CD14-positive monocyte (primary cell): ENCODE measurements around the gene OR2B6. TPM values are rescaled to one million over a fixed set of nuclear protein-coding genes. Genes with fewer than 3 reads are reported as not detected.
A peak's percentile ranks its signal among the peaks of the same experiment; 100 is the strongest.

ENCODE experiments used
- DNase-seq, 3 donors: peaks; one replicate each; pipeline ENCODE4 v3.0.0-alpha.2; 2011 to 2022
- H2AFZ ChIP-seq: 2 replicates; pipeline ENCODE4 v1.6.0; 2012; ENCODE audit warnings: mild to moderate bottlenecking, low read depth, low read length, inconsistent platforms; ENCODE audit not compliant: insufficient read depth, poor library complexity, severe bottlenecking
- H3K27ac ChIP-seq, 2 donors: 1 replicate in 1 of 2; 2 replicates in 1 of 2; pipeline ENCODE4 v1.5.1; 2012 to 2013; ENCODE audit warnings: low read length in 2 of 2, control low read depth in 1 of 2, inconsistent platforms in 1 of 2, low read depth in 1 of 2, mild to moderate bottlenecking in 1 of 2
- H3K27me3 ChIP-seq, 2 donors: one replicate each; pipeline versions ENCODE4 v1.6.0 to v1.6.1; 2011 to 2013; ENCODE audit warnings: low read length in 2 of 2; ENCODE audit not compliant: control insufficient read depth in 2 of 2, insufficient read depth in 2 of 2
- H3K36me3 ChIP-seq, 2 donors: replicated peaks in 1 of 2; 1 replicate in 1 of 2; 2 replicates in 1 of 2; pipeline versions ENCODE4 v1.5.1 to v1.6.1; 2012 to 2013; ENCODE audit warnings: low read length in 2 of 2, control low read depth in 1 of 2, inconsistent platforms in 1 of 2, mild to moderate bottlenecking in 1 of 2; ENCODE audit not compliant: insufficient read depth in 2 of 2, control insufficient read depth in 1 of 2
- H3K4me1 ChIP-seq, 2 donors: 1 replicate in 1 of 2; 2 replicates in 1 of 2; pipeline versions ENCODE4 v1.5.1 to v1.6.1; 2012 to 2013; ENCODE audit warnings: low read length in 2 of 2, control low read depth in 1 of 2, inconsistent platforms in 1 of 2, mild to moderate bottlenecking in 1 of 2, moderate library complexity in 1 of 2; ENCODE audit not compliant: insufficient read depth in 2 of 2, control insufficient read depth in 1 of 2
- H3K4me2 ChIP-seq: replicated peaks from 2 replicates; pipeline ENCODE3; 2012; ENCODE audit warnings: low read length, moderate library complexity, mild to moderate bottlenecking; ENCODE audit not compliant: poor library complexity, severe bottlenecking; ENCODE audit errors: extremely low read depth
- H3K4me3 ChIP-seq, 3 experiments: fragments of 200-600 bp in 1 of 3; sonication (generic) in 1 of 3; replicated peaks in 1 of 3; 1 replicate in 2 of 3; 2 replicates in 1 of 3; pipeline ENCODE4 v1.5.1; 2011 to 2013; ENCODE audit warnings: low read length in 3 of 3, mild to moderate bottlenecking in 3 of 3, control low read depth in 2 of 3, low read depth in 2 of 3, inconsistent platforms in 1 of 3, moderate library complexity in 1 of 3
- H3K79me2 ChIP-seq: 2 replicates; pipeline ENCODE4 v1.6.0; 2012; ENCODE audit warnings: mild to moderate bottlenecking, control low read depth, inconsistent platforms, low read length, moderate library complexity; ENCODE audit not compliant: insufficient read depth
- H3K9ac ChIP-seq: 2 replicates; pipeline ENCODE4 v1.6.0; 2017; ENCODE audit warnings: low read length, mild to moderate bottlenecking; ENCODE audit not compliant: insufficient read depth, poor library complexity, severe bottlenecking
- H3K9me3 ChIP-seq, 2 donors: replicated peaks in 1 of 2; 1 replicate in 1 of 2; 2 replicates in 1 of 2; pipeline versions ENCODE4 v1.5.1 to v1.6.1; 2012 to 2013; ENCODE audit warnings: low read length in 2 of 2, control low read depth in 1 of 2; ENCODE audit not compliant: control insufficient read depth in 1 of 2, insufficient read depth in 1 of 2
- H4K20me1 ChIP-seq: 2 replicates; pipeline ENCODE4 v1.6.0; 2012; ENCODE audit warnings: mild to moderate bottlenecking, low read length, control low read depth, moderate library complexity; ENCODE audit not compliant: insufficient read depth
- H3K27ac Mint-ChIP-seq, 7 donors: one replicate each; pipeline ENCODE4 v1.8.0; 2020; ENCODE audit warnings: mild to moderate bottlenecking in 7 of 7, mixed read lengths in 7 of 7, moderate library complexity in 6 of 7, inconsistent platforms in 2 of 7
- H3K27me3 Mint-ChIP-seq, 3 donors: one replicate each; pipeline ENCODE4 v1.8.0; 2021 to 2022; ENCODE audit warnings: low read depth in 3 of 3, mild to moderate bottlenecking in 3 of 3, mixed read lengths in 3 of 3, moderate library complexity in 3 of 3, inconsistent platforms in 1 of 3
- H3K36me3 Mint-ChIP-seq, 2 donors: one replicate each; pipeline ENCODE4 v1.8.0; 2020; ENCODE audit warnings: mixed read lengths in 2 of 2, inconsistent platforms in 1 of 2, mild to moderate bottlenecking in 1 of 2
- H3K4me1 Mint-ChIP-seq: one replicate; pipeline ENCODE4 v1.8.0; 2020; ENCODE audit warnings: mild to moderate bottlenecking, mixed read lengths
- H3K4me3 Mint-ChIP-seq, 2 donors: one replicate each; pipeline ENCODE4 v1.8.0; 2020; ENCODE audit warnings: mild to moderate bottlenecking in 2 of 2, mixed read lengths in 2 of 2, moderate library complexity in 1 of 2
- H3K9me3 Mint-ChIP-seq, 7 donors: one replicate each; pipeline ENCODE4 v1.8.0; 2020 to 2022; ENCODE audit warnings: mixed read lengths in 7 of 7, mild to moderate bottlenecking in 6 of 7, moderate library complexity in 6 of 7, inconsistent platforms in 2 of 7
- WGBS: methylation state at CpG from one replicate; pipeline ENCODE4 v1.1.5; 2013; ENCODE audit warnings: missing lambda C conversion rate; ENCODE audit not compliant: insufficient coverage; 5-methylcytosine and 5-hydroxymethylcytosine counted together
- intact Hi-C, 2 donors: fragments of 100-400 bp; cut with micrococcal nuclease; formaldehyde crosslinking; loops; one replicate each; pipeline versions ENCODE4 v1.15.0 to v1.15.1; 2023
- polyA plus RNA-seq, 3 donors: library from polyadenylated mRNA; depleted of rRNA in 1 of 3; unstranded in 2 of 3; stranded (reverse) in 1 of 3; fragments of 300-500 nt in 2 of 3; fragments of >200 nt in 1 of 3; fragmentation: Illumina TruSeq in 2 of 3; gene quantifications; 1 replicate in 2 of 3; 2 replicates in 1 of 3; pipeline ENCODE4 v1.2.3, GENCODE V29; 2012 to 2021
- TF ChIP-seq, protein P1 (sequence below): fragments of 200-600 bp; IDR thresholded peaks from one replicate; pipeline ENCODE4 v1.8.0; 2022; ENCODE audit warnings: antibody characterized with exemption, mild to moderate bottlenecking

OR2B6 gene
- polyA plus RNA-seq, 3 donors, result not detected

DNA sequence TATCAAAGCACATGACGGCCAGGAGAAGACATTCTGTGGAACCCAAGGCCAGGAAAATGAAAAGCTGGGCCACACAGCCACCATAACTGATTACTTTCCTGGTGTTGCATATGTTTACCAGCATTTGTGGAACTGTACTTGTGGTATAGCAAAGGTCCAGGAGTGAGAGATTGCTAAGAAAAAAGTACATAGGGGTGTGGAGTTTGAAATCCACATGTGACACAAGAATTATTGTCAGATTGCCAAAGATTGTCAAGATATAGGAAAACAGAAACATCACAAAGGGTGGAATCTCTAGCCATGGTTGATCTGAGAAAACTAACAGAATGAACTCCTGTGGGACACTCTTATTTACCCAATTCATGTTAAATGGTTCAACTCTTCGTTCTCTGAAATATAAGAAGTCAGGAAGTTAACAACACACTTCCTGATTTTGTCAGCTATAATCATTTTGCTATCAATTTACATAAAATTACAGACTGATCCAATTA lies 45.0 kb upstream of the OR2B6 start, which contains the start of gene OR2B2:
Gene OR2B2 (minus strand): TSS at position 441 of the 491 bp plus-strand sequence. CDS start 77 bp downstream, at position 364.
- Histone ChIP-seq H3K4me2 (no peak within 1 kb of the TSS), H3K79me2 (no peaks in the 10 kb centered on the region), H3K27me3 (no peaks in the 10 kb centered on the region), H3K4me1 (no peaks in the 10 kb centered on the region), H4K20me1 (no peaks in the 10 kb centered on the region), H3K27ac (no peak within 1 kb of the TSS), H3K9me3 (no peaks in the 10 kb centered on the region), H3K36me3 (no peaks in the 10 kb centered on the region), H2AFZ (peak within 1 kb of the TSS; percentile 21), H3K9ac (no peak within 1 kb of the TSS), H3K4me3 (no peak within 1 kb of the TSS)
- Mint-ChIP-seq H3K36me3 (no peaks in the 10 kb centered on the region), H3K9me3 (no peaks in the 10 kb centered on the region), H3K27ac (peak within 1 kb of the TSS in 1 of 7 donors; percentile 80), H3K27me3 (peaks cover 0 to 3% (median 0%) of the 10 kb centered on the region in 3 donors), H3K4me1 (peaks cover 7% of the 10 kb centered on the region), H3K4me3 (no peak within 1 kb of the TSS)
- intact Hi-C loops, result no loop called here
- TF ChIP-seq, protein P1, sequence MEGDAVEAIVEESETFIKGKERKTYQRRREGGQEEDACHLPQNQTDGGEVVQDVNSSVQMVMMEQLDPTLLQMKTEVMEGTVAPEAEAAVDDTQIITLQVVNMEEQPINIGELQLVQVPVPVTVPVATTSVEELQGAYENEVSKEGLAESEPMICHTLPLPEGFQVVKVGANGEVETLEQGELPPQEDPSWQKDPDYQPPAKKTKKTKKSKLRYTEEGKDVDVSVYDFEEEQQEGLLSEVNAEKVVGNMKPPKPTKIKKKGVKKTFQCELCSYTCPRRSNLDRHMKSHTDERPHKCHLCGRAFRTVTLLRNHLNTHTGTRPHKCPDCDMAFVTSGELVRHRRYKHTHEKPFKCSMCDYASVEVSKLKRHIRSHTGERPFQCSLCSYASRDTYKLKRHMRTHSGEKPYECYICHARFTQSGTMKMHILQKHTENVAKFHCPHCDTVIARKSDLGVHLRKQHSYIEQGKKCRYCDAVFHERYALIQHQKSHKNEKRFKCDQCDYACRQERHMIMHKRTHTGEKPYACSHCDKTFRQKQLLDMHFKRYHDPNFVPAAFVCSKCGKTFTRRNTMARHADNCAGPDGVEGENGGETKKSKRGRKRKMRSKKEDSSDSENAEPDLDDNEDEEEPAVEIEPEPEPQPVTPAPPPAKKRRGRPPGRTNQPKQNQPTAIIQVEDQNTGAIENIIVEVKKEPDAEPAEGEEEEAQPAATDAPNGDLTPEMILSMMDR, result no peak
- no CpG with 5 or more reads among the region's 2 CpGs for WGBS
- no peak for DNase-seq

DNA sequence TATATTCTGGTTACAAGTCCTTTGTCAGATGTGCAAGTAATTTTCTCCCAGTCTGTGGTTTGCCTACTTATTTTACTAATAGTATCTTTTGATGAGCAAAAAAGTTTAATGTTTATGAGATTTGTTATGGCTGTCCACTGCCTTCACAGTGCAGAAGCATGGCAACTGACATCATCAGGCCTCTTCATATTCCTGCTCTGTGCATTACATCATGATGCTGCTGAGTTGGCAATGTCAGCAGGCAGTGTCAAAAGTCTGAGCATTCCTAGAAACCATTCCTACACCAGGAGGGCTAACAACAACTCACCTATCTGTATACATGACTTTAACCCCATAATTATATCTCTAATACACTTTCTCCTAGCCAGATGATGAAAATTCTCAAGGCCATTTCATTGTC lies 34.1 kb upstream of the OR2B6 start:
- Histone ChIP-seq H3K9me3 (no peaks in the 10 kb centered on the region), H3K4me1 (no peaks in the 10 kb centered on the region), H3K36me3 (no peaks in the 10 kb centered on the region), H3K4me3 (no peak overlapping the region), H3K9ac (no peak overlapping the region), H3K27me3 (peaks cover 0 to 2% of the 10 kb centered on the region in 2 donors), H3K27ac (no peak overlapping the region), H3K79me2 (no peaks in the 10 kb centered on the region), H3K4me2 (no peak overlapping the region), H2AFZ (no peak overlapping the region), H4K20me1 (no peaks in the 10 kb centered on the region)
- no peaks in the 10 kb centered on the region for H3K36me3 Mint-ChIP-seq
- peaks cover 0 to 6% (median 1%) of the 10 kb centered on the region in 7 donors for H3K9me3 Mint-ChIP-seq
- TF ChIP-seq, protein P1, result no peak
- no peak overlapping the region for H3K27ac Mint-ChIP-seq
- no peaks in the 10 kb centered on the region for H3K4me1 Mint-ChIP-seq
- DNase-seq, result no peak
- no peak overlapping the region for H3K4me3 Mint-ChIP-seq
- intact Hi-C loops, result no loop called here
- H3K27me3 Mint-ChIP-seq, result peaks cover 2 to 7% (median 3%) of the 10 kb centered on the region in 3 donors
